Measurements from ENCODE around the gene FRMPD4.

- TF ChIP-seq EZH2 (IDR thresholded peaks at IDR 0.05; ENCODE audit: low read depth, unreplicated experiment) = no peak
- no peak for TF ChIP-seq REST (IDR thresholded peaks at IDR 0.05; ENCODE audit: unreplicated experiment)
These were observed 36.1 kb downstream of the FRMPD4 start for GRCh38 chrX:12174358-12174757.

All from GM23338 (cell line).